Activated CD8-positive, alpha-beta memory T cell treated with anti-CD3 and anti-CD28 coated beads, Interleukin-2, amount 50 U/mL, for 24 hours (primary cell): ENCODE results near the gene EME1.
"Not testable (repeated sequence)": the region's sequence is repeated elsewhere in the genome, so short reads cannot be mapped to it uniquely, and the experiment has no call there.

Source experiments
- DNase-seq: peaks from one replicate; pipeline ENCODE4 v3.0.0-alpha.2; 2020; ENCODE audit errors: extremely low read depth

The EME1 gene, protein sequence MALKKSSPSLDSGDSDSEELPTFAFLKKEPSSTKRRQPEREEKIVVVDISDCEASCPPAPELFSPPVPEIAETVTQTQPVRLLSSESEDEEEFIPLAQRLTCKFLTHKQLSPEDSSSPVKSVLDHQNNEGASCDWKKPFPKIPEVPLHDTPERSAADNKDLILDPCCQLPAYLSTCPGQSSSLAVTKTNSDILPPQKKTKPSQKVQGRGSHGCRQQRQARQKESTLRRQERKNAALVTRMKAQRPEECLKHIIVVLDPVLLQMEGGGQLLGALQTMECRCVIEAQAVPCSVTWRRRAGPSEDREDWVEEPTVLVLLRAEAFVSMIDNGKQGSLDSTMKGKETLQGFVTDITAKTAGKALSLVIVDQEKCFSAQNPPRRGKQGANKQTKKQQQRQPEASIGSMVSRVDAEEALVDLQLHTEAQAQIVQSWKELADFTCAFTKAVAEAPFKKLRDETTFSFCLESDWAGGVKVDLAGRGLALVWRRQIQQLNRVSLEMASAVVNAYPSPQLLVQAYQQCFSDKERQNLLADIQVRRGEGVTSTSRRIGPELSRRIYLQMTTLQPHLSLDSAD

DNA sequence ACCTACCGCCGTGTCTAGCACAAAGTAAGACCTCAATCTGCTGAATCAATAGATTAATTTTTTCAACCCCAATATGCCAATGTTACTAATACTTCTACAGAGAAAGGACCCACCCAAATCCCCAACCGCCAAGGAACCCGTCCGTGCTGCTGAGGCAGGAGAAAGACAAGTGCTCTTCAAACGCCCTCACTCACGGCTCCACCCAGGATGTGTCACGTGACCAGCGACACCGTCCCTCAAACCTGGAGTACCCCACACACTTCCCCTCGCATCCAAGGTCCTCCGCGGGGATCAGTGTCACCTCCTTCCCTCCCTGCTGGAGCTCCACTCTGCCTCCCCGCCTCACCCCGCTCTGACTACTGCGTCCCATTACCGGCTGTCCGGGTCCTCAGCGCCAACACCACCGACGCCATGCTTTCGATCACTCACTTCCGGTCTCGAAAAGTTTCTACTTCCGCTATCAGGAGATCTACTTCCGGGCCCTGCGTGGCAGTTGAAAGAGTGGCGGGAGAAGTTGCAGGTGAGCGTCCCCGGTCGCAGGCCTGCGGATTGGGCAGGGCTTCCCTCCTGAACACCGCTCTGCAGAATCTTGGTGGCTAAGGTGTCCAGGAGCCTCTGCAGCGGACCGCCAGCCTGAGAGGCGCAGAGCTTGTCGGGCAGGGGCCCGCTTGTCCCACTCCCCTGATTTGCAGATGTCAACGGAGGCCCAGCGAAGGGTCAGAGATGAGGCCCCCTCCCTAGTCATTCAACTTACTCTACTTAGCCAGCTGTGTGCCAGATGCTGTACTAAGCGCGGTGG is at the start of gene EME1, which contains the start of gene MRPL27:
Gene EME1 (plus strand): TSS at position 472 of the 799 bp plus-strand sequence. CDS start 1,980 bp downstream, outside the sequence.
Gene MRPL27 (minus strand): TSS at position 427 of the 799 bp plus-strand sequence. CDS start 14 bp downstream, at position 413.
- DNase-seq, result peak; percentile 65

DNA sequence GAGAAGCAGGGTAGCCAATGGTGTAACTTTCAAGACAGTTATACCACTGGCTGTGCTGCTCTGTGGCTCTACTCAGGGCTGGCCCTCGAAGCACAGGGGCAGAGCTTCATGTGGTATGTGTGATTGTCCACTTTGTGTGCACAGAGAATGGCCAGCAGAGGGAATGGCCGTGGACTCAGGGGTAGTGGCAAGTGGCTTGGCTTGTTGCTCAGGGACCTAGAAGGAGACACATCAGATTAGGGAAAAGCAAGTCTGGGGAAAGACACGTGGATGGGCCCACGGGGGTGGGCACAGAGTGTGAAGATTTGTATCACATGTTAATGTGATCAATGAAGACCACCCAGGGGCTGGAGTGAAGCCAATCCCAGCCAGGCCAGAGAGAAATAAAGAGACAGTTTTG is 47.1 kb upstream of the EME1 start:
- DNase-seq, result no peak

DNA sequence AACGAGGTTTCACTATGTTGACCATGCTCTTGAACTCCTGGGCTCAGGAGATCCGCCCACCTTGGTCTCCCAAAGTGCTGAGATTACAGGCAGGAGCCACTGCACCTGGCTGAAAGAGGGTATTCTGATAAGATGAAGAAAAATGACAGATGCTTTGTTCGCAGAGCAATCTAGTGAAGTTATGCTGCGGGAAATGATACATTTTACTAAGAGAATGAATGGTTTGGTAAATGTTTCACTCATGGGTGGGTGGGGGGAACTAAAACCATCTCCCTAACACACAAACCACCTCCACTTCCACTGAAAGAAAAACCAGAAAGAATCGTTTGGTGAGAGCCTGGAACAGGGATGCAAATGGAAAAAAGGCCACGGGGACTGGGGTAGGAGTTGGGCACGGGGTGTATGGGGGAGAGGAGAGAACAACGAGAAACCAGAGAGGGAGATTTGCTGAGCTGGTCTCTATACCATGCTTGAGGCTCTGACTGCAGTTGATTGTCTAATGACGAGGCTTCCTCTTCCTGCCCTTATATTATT is 46.1 kb upstream of the EME1 start:
- no peak for DNase-seq

DNA sequence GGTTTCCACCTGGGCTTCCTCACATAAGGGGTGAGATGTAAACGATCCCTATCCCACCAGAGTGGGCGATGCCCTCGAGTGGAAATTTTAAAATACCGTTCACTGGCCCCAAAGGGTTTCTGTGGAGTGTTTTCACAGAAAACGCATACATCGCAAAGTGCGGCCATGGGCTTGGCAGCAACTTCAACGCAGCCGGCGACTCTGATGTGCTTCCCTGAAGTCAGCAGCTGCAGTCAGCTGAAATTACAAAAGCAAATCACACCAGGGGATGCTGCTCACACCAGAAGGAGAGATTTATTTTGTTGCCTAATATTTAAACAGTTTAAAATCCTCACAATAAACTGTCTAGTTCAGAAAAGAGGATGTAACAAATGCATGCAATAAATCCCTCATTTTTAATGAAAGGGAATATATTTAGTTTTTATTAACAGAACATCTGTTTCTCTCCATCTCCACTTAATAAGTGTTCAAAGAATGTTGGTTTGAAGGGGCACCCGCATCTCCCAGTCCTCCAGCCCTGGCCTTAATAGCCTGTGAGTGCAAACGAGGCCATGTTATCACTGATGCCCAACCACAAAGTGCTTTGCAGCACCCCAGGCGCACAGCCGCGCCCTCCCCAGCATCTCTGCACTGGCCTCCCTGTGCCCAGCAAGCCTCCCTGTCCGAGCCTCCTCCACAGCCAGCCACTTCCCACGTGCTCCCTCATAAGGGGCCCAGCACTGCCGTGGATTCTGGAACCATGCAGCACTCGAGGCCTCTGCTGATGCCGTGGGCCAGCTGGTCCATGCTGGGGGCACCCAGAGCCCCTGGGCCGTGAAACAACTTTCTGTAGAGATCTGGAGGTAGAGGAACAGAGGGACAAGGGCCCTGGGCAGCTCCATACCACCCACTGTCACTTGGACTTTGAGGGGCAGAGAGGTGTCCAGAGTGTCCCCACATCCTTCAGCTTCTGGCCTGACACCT is 44.4 kb upstream of the EME1 start:
- no peak for DNase-seq

DNA sequence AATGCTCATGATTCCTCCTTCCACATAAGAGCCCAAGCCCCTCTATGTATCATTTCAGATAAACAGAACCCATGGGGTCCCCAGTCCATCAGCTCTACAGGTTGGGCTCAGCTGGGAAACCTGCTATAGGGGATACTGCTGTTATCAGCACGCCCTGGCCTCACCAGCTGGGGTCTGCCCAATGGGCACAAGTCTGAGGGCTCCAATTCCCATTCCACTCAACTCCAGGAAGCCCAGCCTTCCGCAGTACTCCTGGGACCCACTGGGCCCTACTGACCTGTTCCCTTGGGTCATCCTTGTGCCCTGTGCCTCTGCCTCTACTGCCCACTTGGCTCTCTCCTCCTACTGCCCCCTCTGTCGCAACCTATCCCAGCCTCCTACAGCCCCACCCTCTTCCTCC is 43.3 kb upstream of the EME1 start:
- no peak for DNase-seq

DNA sequence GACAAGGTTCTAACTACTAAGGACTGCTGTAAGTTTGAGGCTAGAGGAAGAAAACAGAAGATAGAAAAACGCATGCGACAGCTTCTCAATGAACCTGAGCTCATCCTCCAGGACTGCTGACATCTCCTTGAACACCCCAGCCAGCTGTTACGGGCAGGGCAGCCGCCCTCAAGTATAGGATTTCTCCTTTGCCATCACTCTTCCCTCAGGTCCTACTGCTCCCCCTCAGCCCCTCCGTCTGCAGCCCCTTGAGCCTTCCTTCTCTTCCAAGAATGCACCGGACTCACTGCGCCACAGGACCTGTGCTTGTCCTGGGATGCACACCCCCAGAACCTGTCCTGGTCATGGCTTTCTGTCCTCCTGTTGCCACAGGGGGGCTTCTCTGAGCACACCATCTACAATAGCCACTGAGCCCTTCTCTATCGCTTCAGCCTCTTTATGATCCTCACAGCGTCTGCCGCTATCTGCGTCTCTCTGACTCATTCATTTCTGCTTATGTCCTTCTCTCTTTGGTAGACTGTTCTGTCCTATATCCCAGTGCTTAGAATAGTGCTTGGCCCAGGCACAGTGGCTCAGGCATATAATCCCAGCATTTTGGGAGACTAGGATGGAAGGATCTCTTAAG is 42.8 kb upstream of the EME1 start:
- no peak for DNase-seq

DNA sequence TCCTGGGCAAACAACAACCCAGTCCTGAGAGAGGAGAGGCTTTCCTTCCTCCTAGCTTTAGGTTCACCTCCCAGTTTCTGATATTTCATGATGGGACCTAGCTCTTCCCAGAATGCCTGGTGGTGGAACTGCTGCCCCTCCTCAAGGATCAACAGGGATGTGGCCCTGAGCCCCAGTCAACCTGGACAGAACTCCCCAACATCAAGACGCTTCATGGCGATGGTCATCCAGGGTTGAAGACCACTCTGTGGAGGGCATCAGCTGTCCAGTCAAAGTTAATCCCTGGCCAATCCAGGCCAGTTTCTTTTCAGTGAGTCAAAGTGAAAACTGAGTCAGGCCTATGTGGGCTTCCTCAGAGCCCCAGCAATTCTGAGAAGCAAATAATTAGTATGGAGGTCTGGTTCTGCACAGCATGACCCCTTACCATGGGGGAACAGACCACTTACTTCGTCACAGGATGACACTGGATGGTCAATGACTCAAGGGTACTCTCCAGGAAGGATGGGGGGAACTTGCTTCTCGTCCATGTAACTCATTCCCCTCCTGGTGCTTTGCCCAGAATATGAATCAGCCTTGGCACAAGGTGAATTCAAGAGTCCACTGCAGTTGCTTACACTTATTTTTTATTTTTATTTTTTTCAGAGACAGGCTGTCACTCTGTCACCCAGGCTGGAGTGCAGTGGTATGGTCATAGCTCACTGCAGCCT is 41.8 kb upstream of the EME1 start:
- no peak for DNase-seq

DNA sequence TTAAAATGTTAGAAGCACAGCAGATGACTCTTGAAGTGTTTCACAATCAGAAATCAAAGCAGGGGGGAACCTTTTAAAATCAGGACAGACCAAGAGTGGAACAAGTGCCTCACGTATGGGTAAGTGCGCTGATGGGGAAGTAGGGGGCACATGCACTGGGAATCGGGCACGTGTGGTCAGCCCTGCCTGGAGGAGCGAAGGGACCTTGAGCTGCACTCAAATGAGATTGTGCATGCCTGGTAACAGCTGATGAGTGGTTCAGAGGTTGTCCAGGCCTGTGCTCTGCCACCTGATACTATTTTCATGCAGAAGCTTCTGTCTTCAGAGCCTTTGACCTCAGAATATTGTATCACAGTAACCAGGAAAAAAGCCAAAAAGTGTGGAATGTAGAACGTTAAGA is 40.8 kb upstream of the EME1 start:
- DNase-seq, result no peak

DNA sequence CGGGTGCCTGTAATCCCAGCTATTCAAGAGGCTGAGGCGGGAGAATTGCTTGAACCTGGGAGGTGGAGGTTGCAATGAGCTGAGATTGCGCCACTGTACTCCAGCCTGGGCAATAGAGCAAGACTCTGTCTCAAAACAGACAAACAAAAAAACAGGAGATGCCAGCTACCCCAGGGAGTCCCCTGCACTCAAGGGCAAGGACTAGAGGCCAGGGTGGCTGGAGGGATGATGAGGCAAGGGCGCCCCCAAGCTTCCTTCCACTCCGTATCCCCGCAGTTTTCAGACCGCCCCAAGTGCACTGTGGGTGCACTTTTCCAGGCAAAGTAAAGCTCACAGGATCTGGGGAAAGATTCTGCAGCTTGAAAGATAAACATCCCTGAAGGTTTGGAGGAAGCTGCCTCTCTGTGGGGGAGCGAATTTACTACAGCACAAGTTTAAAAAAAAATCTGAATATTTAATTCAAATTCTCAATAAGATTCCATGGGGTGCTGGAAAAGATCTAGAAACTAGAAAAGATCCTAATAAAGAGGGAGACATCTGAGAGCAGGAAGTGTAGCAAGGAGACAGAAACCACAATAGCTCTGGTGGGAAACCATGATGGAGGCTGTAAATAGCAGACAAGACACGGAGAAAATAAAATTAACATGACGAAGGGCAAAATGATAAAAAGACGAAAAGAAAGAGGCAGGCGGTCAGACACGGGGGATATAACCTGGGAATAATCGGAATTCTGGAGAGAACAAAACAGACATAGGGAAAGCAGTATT is 39.6 kb upstream of the EME1 start:
- not testable (repeated sequence) for DNase-seq

DNA sequence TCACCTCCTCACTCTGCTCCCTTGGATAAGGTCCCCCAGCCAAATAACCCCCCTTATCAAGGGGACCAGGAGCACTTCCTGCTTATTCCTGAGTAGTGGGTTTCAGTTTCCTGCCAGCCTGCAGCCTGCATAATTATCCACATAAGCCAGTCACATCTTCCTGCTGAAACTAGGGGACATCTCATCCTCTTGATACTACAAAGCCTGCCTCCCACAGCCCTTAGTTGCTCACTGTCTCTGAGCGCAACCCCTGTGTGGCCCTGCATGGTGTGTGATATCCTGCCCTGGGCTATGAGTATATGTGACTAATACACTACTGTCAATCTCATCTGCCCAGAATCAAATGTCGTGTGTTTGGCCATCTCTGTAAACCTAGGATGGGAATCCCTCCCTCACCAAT is 35.1 kb upstream of the EME1 start:
- DNase-seq, result no peak

DNA sequence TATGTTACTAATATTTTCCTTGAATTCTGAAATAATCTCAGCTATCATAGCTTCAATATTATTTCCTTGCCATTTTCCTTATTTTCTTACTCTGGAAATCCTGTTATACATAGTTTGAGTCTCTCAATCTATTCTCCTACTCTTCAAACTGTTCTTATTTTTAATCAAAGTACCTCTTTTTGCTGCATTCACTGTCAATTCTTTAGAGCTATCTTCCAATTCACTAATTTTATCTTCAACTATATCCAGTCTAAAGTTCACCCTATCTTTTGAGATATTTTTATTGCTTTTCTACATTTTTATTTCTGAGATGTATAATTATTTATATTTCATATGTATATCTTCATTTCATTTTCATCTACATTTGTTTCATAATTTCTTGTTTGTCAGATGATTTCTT is 34.4 kb upstream of the EME1 start:
- no peak for DNase-seq

DNA sequence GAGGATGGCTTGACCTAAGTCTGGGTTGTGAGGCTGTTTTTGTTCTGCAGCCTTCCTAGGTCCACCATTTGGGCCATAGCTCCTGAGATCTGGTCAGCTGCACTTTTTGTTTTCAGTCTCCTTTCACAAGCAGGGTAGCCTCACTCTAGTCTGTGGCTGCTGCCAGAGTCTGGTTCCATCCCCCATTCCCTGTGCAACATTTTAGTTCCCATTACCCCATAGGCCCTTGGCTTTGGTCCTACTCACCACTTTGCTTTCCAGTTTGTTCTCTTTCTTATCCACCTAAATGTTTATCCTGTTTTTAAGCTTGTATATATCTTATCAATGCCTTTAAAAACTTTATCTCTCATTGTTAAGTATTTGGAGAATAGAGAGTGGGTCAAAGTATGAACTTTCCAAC is 33.6 kb upstream of the EME1 start:
- no peak for DNase-seq

DNA sequence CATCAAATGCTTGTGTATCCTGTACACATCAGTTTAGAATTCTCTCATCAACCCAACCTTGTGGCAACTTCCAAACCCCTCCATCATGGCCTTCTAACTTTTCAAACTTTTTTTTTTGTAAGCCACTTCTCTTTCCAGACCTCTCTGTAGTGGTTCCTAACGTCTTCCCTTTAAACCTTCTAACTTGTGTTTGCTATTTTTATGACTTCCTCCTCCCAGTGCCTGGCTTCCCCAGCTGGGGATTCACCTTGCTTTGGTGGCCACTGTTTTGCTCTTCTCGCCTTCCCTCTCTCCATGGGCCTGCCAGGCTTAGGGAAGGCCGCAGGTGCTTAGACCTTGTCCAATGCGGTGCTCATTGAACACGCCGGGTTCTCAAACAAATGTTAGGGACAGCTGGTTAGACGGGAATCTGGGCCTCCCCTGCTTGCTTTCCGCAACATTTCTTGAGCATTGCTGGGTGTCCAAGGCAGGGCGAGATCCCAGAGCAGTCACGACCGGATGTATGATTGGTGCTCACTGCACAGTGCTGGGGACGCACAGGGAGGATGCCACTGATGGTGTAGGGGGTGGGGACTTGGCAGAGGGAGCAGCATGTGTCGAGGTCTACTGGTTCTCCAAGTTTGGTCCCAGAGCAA is 28.2 kb upstream of the EME1 start:
- no peak for DNase-seq

DNA sequence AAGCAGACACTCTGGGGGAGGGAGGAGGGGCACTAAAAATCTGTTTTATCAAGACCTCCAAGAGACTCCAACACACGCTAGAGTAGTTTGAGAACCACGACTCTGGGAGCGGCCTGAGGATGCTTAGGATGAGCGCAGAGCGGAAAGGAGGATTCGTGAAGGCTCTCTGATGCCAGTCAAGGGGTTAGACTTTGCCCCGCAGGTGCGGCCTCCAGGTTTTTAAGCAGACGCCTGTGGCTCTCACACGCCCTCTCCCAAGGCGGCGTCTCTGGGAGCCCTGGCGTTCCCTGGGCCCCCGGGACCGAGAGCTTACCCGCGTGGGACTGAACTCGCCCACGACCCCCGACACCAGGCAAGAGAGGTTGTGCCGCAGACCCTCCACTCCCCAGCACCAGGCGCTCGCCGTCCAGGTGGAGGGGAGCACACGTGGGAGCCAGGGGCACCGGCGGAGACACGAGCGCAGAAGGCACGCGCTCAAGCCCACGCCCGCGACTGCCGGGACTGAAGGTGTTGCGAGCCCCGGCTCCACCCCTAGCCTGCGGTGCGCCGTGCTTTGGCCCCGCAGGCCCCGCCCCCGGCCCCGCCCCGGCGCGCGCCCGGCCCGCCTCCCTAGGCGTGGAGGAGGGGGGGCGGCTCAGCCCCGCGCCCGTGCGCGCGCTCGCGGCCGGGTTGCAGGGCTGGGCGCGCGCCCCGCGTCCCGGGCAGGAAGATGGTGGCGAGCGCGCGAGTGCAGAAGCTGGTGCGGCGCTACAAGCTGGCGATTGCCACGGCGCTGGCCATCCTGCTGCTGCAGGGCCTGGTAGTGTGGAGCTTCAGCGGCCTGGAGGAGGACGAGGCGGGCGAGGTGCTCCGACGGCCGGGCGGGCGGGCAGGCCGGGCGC is 27.4 kb upstream of the EME1 start, which contains the start of gene XYLT2:
Gene XYLT2 (plus strand): TSS at position 695 of the 881 bp plus-strand sequence. CDS start 15 bp downstream, at position 710.
- peak; percentile 65 for DNase-seq

DNA sequence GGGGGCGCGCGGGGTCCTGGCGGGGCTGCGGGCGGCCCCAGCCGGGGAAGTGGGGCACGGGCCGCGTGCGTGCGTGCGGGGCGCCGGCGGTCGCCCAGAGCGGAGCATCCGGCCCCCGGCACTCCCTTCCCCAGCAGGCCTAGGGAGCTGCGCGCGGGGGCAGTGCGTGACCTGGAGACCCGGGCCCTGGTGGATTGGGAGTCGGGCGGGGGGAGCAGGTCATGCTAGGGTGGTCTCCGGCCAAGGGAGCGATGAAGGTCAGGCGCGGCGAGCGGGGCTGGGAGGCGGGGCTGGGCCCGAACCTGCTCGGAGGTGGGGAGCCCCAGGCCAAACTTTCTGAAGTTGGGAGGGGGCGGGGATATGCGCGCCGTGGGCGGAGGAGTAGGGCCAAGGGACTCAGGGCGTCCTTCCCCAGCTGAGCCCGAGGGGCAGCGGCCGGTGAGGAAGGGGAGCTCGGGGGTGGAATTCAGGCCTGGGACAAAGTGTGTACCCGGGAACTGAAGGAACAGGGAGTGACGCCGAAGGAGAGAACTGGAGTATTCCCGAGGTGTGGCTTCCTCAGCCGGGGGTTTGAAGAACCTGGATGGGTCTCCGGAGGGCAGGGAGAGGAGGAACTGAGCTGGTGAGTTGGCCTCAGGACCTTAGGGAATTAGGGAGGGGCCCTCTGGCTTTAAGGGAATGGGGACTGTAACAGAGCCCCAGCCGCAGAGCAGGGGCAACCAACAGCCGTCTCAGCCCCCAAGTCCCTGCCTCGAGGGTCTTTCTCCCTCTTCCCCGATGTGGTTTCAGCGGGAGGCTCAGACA is 26.5 kb upstream of the EME1 start:
- DNase-seq, result no peak

DNA sequence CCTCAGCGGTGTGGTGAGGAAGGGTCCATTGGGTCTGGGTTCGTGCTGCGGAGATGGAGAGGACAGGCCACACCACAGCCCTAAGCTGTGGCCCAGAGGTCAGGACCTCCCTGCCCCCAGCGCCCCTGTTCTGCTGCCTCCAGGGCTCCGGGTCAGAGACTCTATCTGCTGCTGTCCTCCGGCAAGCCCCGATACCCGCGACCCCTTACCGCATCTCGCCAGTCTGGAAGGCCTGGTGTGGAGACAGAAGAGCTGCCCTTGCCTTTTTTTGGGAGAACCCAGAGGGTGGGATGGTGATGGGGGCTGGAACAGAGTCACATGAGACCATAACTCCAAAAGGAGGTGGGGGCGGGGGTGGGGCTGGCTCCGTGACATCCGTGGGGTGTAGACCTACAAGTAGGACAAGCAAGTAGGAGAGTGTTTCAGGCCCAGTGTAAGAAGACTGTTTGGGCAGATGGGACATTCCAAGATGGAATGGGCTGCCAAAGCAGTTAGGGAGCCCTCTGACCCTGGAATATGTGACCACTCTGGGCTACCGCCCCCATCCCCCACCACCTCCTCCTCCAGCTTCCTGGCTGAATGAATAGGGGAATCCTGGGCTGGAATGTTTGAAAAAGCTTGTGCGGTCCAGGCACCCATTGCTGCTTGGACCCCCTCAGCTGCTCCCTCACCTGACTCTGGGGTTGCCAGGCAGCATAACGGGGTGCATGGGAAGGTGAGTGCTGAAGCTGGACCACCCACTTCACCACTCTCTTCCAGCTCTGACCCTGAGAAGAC is 25.7 kb upstream of the EME1 start:
- DNase-seq, result no peak
